ENCODE data around the gene GDF3.
"Not testable (repeated sequence)": the region's sequence is repeated elsewhere in the genome, so short reads cannot be mapped to it uniquely, and the experiment has no call there.

Gene GDF3

DNA sequence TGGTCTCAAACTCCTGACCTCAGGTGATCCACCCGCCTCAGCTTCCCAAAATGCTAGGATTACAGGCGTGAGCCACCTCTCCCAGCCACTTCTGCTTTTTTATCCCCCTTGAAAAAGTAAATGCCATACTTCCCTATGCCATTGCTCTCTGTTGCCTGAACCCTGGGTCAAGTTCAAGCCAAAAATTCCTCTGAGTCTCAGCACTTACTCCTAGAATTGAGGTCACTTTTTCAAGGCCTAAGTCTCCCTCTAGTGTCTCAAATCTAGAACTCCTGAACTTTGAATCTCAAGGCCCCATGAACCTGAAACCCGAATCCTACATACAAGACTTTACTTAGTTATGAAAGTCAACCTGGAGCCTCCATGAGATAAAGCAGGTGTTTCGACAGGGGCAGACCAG lies 28.4 kb downstream of the GDF3 start:
- no peak for DNase-seq (ENCODE audit: low spot score)

DNA sequence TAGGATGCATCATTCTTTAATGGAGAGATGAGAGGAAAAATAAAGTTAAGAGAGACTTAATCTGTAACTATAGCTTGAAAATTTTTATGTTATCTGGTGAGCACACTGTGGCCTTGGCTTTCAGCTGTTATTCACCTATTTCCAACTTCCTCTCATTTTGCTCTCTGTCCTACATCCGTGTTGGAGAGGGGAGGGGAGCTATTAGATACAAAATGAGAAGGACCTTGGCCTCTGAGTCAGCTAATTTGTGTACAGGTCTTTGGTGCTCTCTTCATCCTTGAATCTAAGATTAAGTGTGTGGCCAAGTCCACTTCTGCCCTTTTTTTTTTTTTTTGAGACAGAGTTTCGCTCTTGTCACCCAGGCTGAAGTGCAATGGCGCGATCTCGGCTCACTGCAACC lies 29.0 kb downstream of the GDF3 start:
- DNase-seq (ENCODE audit: low spot score): no peak

DNA sequence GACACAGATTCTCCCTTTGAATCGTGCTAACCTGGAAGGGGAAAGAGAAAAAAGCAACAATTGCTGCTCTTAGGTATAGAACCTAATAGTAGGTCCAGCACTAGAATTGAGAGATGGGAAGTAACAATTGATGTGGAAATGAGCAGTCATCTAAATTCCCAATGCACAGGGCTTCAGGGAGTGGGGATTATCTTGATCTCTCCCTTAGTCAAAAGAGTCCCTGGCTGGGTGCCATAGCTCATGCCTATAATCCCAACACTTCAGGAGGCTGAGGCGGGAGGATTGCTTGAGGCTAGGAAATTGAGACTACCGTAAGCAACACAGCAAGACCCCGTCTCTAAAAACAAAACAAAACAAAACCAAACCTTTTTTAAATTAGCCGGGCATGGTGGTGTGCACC lies 33.8 kb downstream of the GDF3 start:
- DNase-seq (ENCODE audit: low spot score): no peak

- DNase-seq (ENCODE audit: low spot score): no peak
Observed at GRCh38 chr12:7656121-7656520, 39.5 kb downstream of the GDF3 start.

GRCh38 chr12:7650091-7650490 lies 45.5 kb downstream of the GDF3 start:
- DNase-seq (ENCODE audit: low spot score): no peak

GRCh38 chr12:7647071-7647470 lies 48.5 kb downstream of the GDF3 start:
- DNase-seq (ENCODE audit: low spot score): no peak

- DNase-seq (ENCODE audit: low spot score): no peak
Observed at GRCh38 chr12:7646178-7646475, 49.4 kb downstream of the GDF3 start.

- DNase-seq (ENCODE audit: low spot score): peak; percentile 29
Observed at GRCh38 chr12:7645395-7646177, 50.0 kb downstream of the GDF3 start.

DNA sequence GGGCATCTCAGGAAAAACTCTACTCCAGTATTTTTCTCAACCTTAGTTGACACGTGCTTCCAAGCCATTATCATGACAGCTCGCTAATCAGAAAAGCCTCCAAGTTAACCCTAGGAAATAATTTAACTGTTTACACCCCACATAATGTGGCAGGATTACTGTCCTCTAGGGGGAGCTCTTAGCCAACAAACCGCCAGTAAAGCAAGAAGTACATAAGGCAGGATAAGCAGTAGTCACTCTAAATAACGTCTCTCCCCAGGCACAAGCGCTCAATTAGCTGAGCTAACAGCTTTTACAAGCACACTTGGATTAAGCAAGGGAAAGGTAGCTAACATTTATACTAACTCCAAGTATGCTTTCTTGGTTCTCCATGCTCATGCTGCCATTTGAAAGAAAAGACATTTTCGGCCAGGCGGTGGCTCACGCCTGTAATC lies 52.7 kb downstream of the GDF3 start:
- no peak for DNase-seq (ENCODE audit: low spot score)

DNA sequence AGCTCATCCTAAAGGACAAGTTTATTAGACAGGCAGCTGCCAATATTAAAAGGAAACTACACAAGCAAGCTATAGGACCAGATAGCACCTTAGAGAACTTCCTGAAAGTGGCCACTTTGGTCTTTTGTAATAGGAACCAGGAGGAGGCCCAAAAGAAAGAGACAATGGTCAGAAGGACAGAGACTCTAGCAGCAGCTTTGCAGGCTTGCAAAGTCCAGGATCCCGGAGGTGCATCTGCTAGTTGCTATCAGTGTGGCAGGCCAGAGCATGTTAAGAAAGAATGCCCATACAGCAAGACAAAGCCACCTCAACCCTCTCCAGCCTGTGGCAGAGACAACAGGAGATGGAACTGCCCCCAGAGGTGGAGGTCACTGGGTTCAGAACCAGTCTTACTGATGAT lies 53.3 kb downstream of the GDF3 start:
- no peak for DNase-seq (ENCODE audit: low spot score)

- not testable (repeated sequence) for DNase-seq (ENCODE audit: low spot score)
Observed at GRCh38 chr12:7640123-7640995, 55.2 kb downstream of the GDF3 start.
